Measurements from ENCODE around the gene C3orf85.
"Not testable (repeated sequence)": the region's sequence is repeated elsewhere in the genome, so short reads cannot be mapped to it uniquely, and the experiment has no call there.

The C3orf85 gene

GRCh38 chr3:109136523-109136922 lies at the start of gene C3orf85:
Gene C3orf85, plus strand, starts transcription at chr3:109136719. Its CDS starts 129 bp downstream, at chr3:109136848.
- DNase-seq (ENCODE audit: low read depth in 3 of 3): no peak

GRCh38 chr3:109089265-109089664 lies 47.3 kb upstream of the C3orf85 start:
- no peak for DNase-seq (ENCODE audit: low read depth in 3 of 3)

- no peak for DNase-seq (ENCODE audit: low read depth in 3 of 3)
Observed at GRCh38 chr3:109091846-109092245, 44.7 kb upstream of the C3orf85 start.

- no peak for DNase-seq (ENCODE audit: low read depth in 3 of 3)
Observed at GRCh38 chr3:109093561-109093960, 43.0 kb upstream of the C3orf85 start.

- no peak for DNase-seq (ENCODE audit: low read depth in 3 of 3)
Observed at GRCh38 chr3:109095166-109095565, 41.4 kb upstream of the C3orf85 start.

GRCh38 chr3:109098079-109098644 lies 38.4 kb upstream of the C3orf85 start:
- DNase-seq (ENCODE audit: low read depth in 3 of 3): no peak

- no peak for DNase-seq (ENCODE audit: low read depth in 3 of 3)
Observed at GRCh38 chr3:109109574-109109973, 26.9 kb upstream of the C3orf85 start.

GRCh38 chr3:109112946-109113760 lies 23.4 kb upstream of the C3orf85 start:
- DNase-seq (ENCODE audit: low read depth in 3 of 3): no peak

GRCh38 chr3:109114746-109115145 lies 21.8 kb upstream of the C3orf85 start:
- DNase-seq (ENCODE audit: low read depth in 3 of 3): no peak

GRCh38 chr3:109115451-109115850 lies 21.1 kb upstream of the C3orf85 start:
- no peak for DNase-seq (ENCODE audit: low read depth in 3 of 3)

- DNase-seq (ENCODE audit: low read depth in 3 of 3): no peak
Observed at GRCh38 chr3:109116031-109116430, 20.5 kb upstream of the C3orf85 start.

- DNase-seq (ENCODE audit: low read depth in 3 of 3): no peak
Observed at GRCh38 chr3:109117939-109118338, 18.6 kb upstream of the C3orf85 start, which contains the start of gene MORC1. Gene MORC1, minus strand, starts transcription at chr3:109118134. Its CDS starts 75 bp downstream, at chr3:109118059.

- no peak for DNase-seq (ENCODE audit: low read depth in 3 of 3)
Observed at GRCh38 chr3:109118584-109118983, 17.9 kb upstream of the C3orf85 start.

- no peak for DNase-seq (ENCODE audit: low read depth in 3 of 3)
Observed at GRCh38 chr3:109122690-109123089, 13.8 kb upstream of the C3orf85 start.

GRCh38 chr3:109125902-109126301 lies 10.6 kb upstream of the C3orf85 start:
- DNase-seq (ENCODE audit: low read depth in 3 of 3): no peak

GRCh38 chr3:109127553-109127952 lies 9.0 kb upstream of the C3orf85 start:
- no peak for DNase-seq (ENCODE audit: low read depth in 3 of 3)

GRCh38 chr3:109131276-109131675 lies 5.2 kb upstream of the C3orf85 start:
- no peak for DNase-seq (ENCODE audit: low read depth in 3 of 3)

GRCh38 chr3:109132801-109133473 lies 3.6 kb upstream of the C3orf85 start:
- no peak for DNase-seq (ENCODE audit: low read depth in 3 of 3)

- DNase-seq (ENCODE audit: low read depth in 3 of 3): not testable (repeated sequence)
Observed at GRCh38 chr3:109133474-109133816, 3.1 kb upstream of the C3orf85 start.

GRCh38 chr3:109137761-109138160 lies 1.2 kb downstream of the C3orf85 start:
- no peak for DNase-seq (ENCODE audit: low read depth in 3 of 3)

- DNase-seq (ENCODE audit: low read depth in 3 of 3): no peak
Observed at GRCh38 chr3:109140318-109140717, 3.8 kb downstream of the C3orf85 start.

GRCh38 chr3:109143646-109144045 lies 7.1 kb downstream of the C3orf85 start:
- no peak for DNase-seq (ENCODE audit: low read depth in 3 of 3)

GRCh38 chr3:109149078-109149477 lies 12.6 kb downstream of the C3orf85 start:
- DNase-seq (ENCODE audit: low read depth in 3 of 3): no peak
